Fibroblast of mammary gland (primary cell): ENCODE data around the gene CTIF.

Source experiments
- DNase-seq: peaks from one replicate; pipeline ENCODE4 v3.0.0-alpha.2; 2010; ENCODE audit warnings: low read depth
- H3K4me3 ChIP-seq: 2 replicates; pipeline ENCODE4 v1.5.1; 2011; ENCODE audit warnings: low read depth, mild to moderate bottlenecking, low read length, moderate library complexity; ENCODE audit not compliant: control insufficient read depth
- TF ChIP-seq, protein P1 (sequence below): conservative IDR thresholded peaks from 2 replicates; pipeline ENCODE4 v1.5.1; 2011; ENCODE audit warnings: low read depth, low read length, inconsistent platforms; ENCODE audit not compliant: control insufficient read depth, insufficient read depth

The CTIF gene

DNA sequence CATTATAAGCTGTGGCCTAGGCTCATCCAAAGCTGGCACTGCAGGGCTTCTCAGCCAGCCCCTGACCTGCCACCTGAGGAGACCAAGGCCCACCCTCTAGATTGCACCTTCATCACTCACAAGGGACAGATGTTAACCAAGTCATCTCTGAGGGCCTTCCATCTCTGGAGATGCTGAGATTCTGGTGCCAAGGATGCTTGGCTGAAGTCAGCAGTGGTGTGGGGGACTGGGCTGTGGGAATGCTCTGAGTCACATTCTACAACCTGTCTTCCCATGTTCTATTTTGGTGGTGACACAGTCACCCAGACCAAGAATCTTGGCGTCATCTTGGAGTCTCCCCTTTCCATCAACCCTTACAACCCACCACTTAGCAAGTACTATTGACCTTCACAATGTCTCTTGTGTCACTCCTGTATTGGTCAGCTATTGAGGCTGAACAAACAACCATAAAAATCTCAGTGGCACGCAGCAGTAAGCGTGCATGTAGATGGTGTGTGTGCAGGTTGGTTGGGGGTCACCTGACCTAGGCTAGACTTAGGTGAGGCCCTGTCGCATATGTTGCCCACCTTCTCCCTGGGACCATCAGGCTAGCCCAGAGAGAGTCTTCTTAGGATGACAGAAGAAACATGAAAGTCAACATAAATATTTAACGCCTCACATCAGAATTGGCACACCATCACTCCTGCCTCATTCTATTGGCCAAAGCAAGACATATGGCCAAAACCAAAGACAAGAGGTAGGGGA is 276.9 kb downstream of the CTIF start:
- TF ChIP-seq, protein P1, sequence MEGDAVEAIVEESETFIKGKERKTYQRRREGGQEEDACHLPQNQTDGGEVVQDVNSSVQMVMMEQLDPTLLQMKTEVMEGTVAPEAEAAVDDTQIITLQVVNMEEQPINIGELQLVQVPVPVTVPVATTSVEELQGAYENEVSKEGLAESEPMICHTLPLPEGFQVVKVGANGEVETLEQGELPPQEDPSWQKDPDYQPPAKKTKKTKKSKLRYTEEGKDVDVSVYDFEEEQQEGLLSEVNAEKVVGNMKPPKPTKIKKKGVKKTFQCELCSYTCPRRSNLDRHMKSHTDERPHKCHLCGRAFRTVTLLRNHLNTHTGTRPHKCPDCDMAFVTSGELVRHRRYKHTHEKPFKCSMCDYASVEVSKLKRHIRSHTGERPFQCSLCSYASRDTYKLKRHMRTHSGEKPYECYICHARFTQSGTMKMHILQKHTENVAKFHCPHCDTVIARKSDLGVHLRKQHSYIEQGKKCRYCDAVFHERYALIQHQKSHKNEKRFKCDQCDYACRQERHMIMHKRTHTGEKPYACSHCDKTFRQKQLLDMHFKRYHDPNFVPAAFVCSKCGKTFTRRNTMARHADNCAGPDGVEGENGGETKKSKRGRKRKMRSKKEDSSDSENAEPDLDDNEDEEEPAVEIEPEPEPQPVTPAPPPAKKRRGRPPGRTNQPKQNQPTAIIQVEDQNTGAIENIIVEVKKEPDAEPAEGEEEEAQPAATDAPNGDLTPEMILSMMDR: no peak
- H3K4me3 ChIP-seq: no peak overlapping the region
- no peak for DNase-seq

GRCh38 chr18:48816554-48816953 is 277.7 kb downstream of the CTIF start:
- TF ChIP-seq, protein P1: no peak
- H3K4me3 ChIP-seq: no peak overlapping the region
- DNase-seq: no peak

- H3K4me3 ChIP-seq: no peak overlapping the region
- DNase-seq: no peak
- TF ChIP-seq, protein P1: no peak
Measured at GRCh38 chr18:48817021-48817461, 278.2 kb downstream of the CTIF start.

- no peak overlapping the region for H3K4me3 ChIP-seq
- DNase-seq: no peak
- TF ChIP-seq, protein P1: no peak
Measured at GRCh38 chr18:48818329-48819254, 279.8 kb downstream of the CTIF start.

DNA sequence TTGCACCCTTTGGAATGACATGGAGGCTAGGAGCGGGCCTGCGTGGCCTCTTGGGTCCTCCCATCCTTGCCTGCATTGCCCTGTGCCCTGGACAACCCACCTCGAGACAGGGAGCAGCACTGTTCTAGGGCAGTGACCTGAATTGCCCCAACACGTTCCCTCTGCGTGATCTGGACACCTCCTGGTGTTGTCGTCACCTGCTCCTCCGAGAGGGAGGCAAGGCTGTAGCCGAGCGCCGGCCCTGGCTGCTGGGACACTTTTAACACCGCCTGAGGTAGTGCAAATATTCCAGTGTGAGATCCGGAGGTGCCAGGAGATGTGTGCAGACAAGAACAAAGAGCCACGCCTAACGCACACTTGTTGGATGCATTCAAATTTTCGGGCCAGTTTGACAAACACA is 280.4 kb downstream of the CTIF start:
- no peak overlapping the region for H3K4me3 ChIP-seq
- no peak for DNase-seq
- TF ChIP-seq, protein P1: no peak

- no peak overlapping the region for H3K4me3 ChIP-seq
- TF ChIP-seq, protein P1: no peak
- DNase-seq: no peak
Measured at GRCh38 chr18:48819781-48820482, 281.1 kb downstream of the CTIF start.
